Measurements from ENCODE around the gene SHLD1. TPM values are rescaled to one million over a fixed set of nuclear protein-coding genes. Genes with fewer than 3 reads are reported as not detected.
A peak's percentile ranks its signal among the peaks of the same experiment; 100 is the strongest.
"Not testable (repeated sequence)": the region's sequence is repeated elsewhere in the genome, so short reads cannot be mapped to it uniquely, and the experiment has no call there.

The SHLD1 gene
- total RNA-seq, 1 experiment from 2014 or later, result 5.9 TPM

DNA sequence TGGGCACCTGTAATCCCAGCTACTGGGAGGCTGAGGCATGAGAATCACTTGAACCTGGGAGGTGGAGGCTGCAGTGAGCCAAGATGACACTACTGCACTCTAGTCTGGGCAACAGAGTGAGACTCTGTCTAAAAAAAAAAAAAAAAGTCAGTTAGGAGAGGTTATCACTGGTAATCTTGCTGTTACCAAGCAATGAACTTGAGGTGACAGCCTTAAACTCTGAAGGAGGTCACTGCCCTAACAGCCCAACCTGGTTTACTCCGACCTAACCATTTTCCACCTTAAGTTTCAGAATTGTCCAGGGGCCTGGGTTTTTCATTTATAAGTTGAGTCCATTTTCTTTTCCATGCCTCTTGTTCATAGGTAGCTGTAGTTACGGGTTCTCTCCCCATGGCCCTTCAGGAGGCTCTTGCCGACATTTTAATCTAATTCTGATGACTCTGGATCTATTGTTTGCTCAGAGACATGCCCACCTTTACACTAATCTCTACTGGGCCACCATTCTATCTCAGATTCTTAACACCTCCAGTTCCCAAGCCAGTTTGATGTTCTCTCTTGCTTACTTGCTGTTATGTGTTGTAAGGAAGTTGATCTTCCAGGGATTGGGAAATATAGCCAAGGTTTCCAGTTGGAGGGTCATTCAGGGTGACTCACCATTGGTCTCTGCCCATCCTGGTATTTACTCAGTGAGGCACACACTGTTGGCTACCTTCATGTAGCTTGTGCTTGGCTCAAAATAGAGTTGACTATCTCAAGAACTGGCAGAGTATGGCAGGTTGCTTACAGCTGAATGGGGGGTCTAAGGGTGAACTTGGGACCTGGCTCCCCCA is 29.1 kb downstream of the SHLD1 start:
- no TSS peak for BruUV-seq (replicated peaks)
- TF ChIP-seq, protein P1, sequence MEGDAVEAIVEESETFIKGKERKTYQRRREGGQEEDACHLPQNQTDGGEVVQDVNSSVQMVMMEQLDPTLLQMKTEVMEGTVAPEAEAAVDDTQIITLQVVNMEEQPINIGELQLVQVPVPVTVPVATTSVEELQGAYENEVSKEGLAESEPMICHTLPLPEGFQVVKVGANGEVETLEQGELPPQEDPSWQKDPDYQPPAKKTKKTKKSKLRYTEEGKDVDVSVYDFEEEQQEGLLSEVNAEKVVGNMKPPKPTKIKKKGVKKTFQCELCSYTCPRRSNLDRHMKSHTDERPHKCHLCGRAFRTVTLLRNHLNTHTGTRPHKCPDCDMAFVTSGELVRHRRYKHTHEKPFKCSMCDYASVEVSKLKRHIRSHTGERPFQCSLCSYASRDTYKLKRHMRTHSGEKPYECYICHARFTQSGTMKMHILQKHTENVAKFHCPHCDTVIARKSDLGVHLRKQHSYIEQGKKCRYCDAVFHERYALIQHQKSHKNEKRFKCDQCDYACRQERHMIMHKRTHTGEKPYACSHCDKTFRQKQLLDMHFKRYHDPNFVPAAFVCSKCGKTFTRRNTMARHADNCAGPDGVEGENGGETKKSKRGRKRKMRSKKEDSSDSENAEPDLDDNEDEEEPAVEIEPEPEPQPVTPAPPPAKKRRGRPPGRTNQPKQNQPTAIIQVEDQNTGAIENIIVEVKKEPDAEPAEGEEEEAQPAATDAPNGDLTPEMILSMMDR (conservative IDR thresholded peaks at IDR 0.05), result no peak
- no peak for TF ChIP-seq EZH2 (IDR thresholded peaks at IDR 0.05; ENCODE audit: low read depth)
- ChIA-PET POLR2A (ENCODE audit: unreplicated experiment) (no interaction called here), CTCF (no interaction called here)
- intact Hi-C loops (cut with micrococcal nuclease; ENCODE audit: unreplicated experiment), result no loop called here
- peak in 1 of 2 experiments; percentile 66 for DNase-seq
- H3K4me2 ChIP-seq, result peak overlapping the region; percentile 24; the same call in 1 of the 2 replicates
- H3K27me3 ChIP-seq (ENCODE audit: insufficient read depth, low read depth), result no peaks in the 10 kb centered on the region
- no peaks in the 10 kb centered on the region; the same call in 1 of the 2 replicates for H3K9me3 ChIP-seq (ENCODE audit: insufficient read depth, low read depth)
- no peaks in the 10 kb centered on the region for H3K9me2 ChIP-seq (ENCODE audit: insufficient read depth)
- no peaks in the 10 kb centered on the region for H3K79me2 ChIP-seq (ENCODE audit: low read depth)
- peaks cover 7% of the 10 kb centered on the region; the same call in 1 of the 2 replicates for H3F3A ChIP-seq (ENCODE audit: insufficient read depth, low read depth)
- H4K20me1 ChIP-seq (ENCODE audit: insufficient read depth), result no peaks in the 10 kb centered on the region
- H3K4me3 ChIP-seq, result no peak overlapping the region
- peak overlapping the region; percentile 4; the same call in 1 of the 2 replicates for H3K27ac ChIP-seq
- peaks cover 23% of the 10 kb centered on the region for H3K4me1 ChIP-seq (replicated peaks; ENCODE audit: insufficient read depth)
- no peaks in the 10 kb centered on the region for H3K36me3 ChIP-seq (ENCODE audit: low read depth)
- H2AFZ ChIP-seq, result no peak overlapping the region

- CTCF ChIA-PET, result no interaction called here
- no TSS peak for BruUV-seq (replicated peaks)
- Histone ChIP-seq H3K9me3 (ENCODE audit: insufficient read depth, low read depth) (no peaks in the 10 kb centered on the region; the same call in 1 of the 2 replicates), H2AFZ (no peak overlapping the region), H3K36me3 (ENCODE audit: low read depth) (no peaks in the 10 kb centered on the region), H4K20me1 (ENCODE audit: insufficient read depth) (no peaks in the 10 kb centered on the region), H3K27ac (no peak overlapping the region), H3K27me3 (ENCODE audit: insufficient read depth, low read depth) (no peaks in the 10 kb centered on the region), H3K79me2 (ENCODE audit: low read depth) (no peaks in the 10 kb centered on the region), H3K4me3 (no peak overlapping the region), H3K4me2 (no peak overlapping the region), H3F3A (ENCODE audit: insufficient read depth, low read depth) (peaks cover 7% of the 10 kb centered on the region; the same call in 1 of the 2 replicates), H3K4me1 (replicated peaks; ENCODE audit: insufficient read depth) (peaks cover 33% of the 10 kb centered on the region), H3K9me2 (ENCODE audit: insufficient read depth) (no peaks in the 10 kb centered on the region)
- no peak for DNase-seq
- TF ChIP-seq, protein P1 (conservative IDR thresholded peaks at IDR 0.05), result no peak
- no peak for TF ChIP-seq EZH2 (IDR thresholded peaks at IDR 0.05; ENCODE audit: low read depth)
- POLR2A ChIA-PET (ENCODE audit: unreplicated experiment), result no interaction called here
- intact Hi-C loops (cut with micrococcal nuclease; ENCODE audit: unreplicated experiment), result loop anchor here (10.0 kb wide), 1 partner anchor 174 kb away; the partner anchor contains the start of genes MCM8 and TRMT6
These were observed 30.6 kb downstream of the SHLD1 start for GRCh38 chr20:5780846-5781217.

- CTCF ChIA-PET; H4K20me1 ChIP-seq (ENCODE audit: insufficient read depth): not testable (repeated sequence)
These were observed 31.2 kb downstream of the SHLD1 start for GRCh38 chr20:5781367-5781766.

More at GRCh38 chr20:5781367-5781766, 31.2 kb downstream of the SHLD1 start:
- POLR2A ChIA-PET (ENCODE audit: unreplicated experiment); BruUV-seq (replicated peaks); H3K9me2 ChIP-seq (ENCODE audit: insufficient read depth); DNase-seq; H3K9me3 ChIP-seq (ENCODE audit: insufficient read depth, low read depth); H3K27ac ChIP-seq; H3F3A ChIP-seq (ENCODE audit: insufficient read depth, low read depth); H3K4me2 ChIP-seq; H3K27me3 ChIP-seq (ENCODE audit: insufficient read depth, low read depth); H3K36me3 ChIP-seq (ENCODE audit: low read depth); H3K79me2 ChIP-seq (ENCODE audit: low read depth); H2AFZ ChIP-seq; H3K4me3 ChIP-seq: not testable (repeated sequence)
- H3K4me1 ChIP-seq (replicated peaks; ENCODE audit: insufficient read depth), result peaks cover 33% of the 10 kb centered on the region
- intact Hi-C loops (cut with micrococcal nuclease; ENCODE audit: unreplicated experiment), result loop anchor here (10.0 kb wide), 1 partner anchor 173 kb away; the partner anchor contains the start of genes MCM8 and TRMT6

All from PC-9 (cell line).